HCT116 (cell line): ENCODE results near the gene AS3MT. TPM values are rescaled to one million over a fixed set of nuclear protein-coding genes. Genes with fewer than 3 reads are reported as not detected.

Experiments used
- ATAC-seq: fragments of 200-7000 bp; cut with Tn5 transposase; 2 replicates; pipeline ENCODE4 v1.9.1; 2020; ENCODE audit warnings: mild to moderate bottlenecking, moderate library complexity
- BruUV-seq: library from RNA; stranded (reverse); fragments of 400-500 nt; replicated peaks from 2 replicates; lab custom pipeline; 2021; lab: Mats Ljungman, UMichigan
- CTCF ChIA-PET: fragments of 300-600 bp; sonication (Branson Sonifier 250); formaldehyde crosslinking; loops from one replicate; lab custom pipeline; 2021; ENCODE audit warnings: antibody characterized with exemption; lab: Charles Lee
- POLR2A ChIA-PET: fragments of 300-600, 350-600 bp; sonication (Branson Sonifier 250); formaldehyde crosslinking; loops from one replicate; lab custom pipeline; 2021; ENCODE audit warnings: antibody characterized with exemption; lab: Charles Lee
- RAD21 ChIA-PET, 2 experiments: fragments of 300-600 bp; sonication (Branson Sonifier 250); formaldehyde crosslinking; loops; one replicate each; lab custom pipeline; 2023; ENCODE audit warnings: low total read pairs in 2 of 2; ENCODE audit not compliant: uncharacterized antibody in 2 of 2, unreplicated experiment in 2 of 2, low non-redundant PET in 1 of 2; lab: Charles Lee
- DNase-seq: peaks from one replicate; pipeline ENCODE4 v3.0.0-alpha.2; 2010; ENCODE audit warnings: low read depth, low spot score
- H2AFZ ChIP-seq: fragments of 200-600 bp; shearing (Covaris generic), sonication (generic); 2 replicates; pipeline ENCODE4 v1.6.1; 2017; ENCODE audit warnings: low read depth, mixed run types, mixed read lengths, antibody characterized with exemption, low read length; ENCODE audit not compliant: poor library complexity, severe bottlenecking
- H3K27ac ChIP-seq: 2 replicates; pipeline ENCODE4 v1.5.1; 2012; ENCODE audit warnings: low read depth, low read length
- H3K27me3 ChIP-seq: fragments of 200-600 bp; sonication (generic); 2 replicates; pipeline ENCODE4 v1.6.1; 2016; ENCODE audit warnings: mixed run types, low read length, mixed read lengths; ENCODE audit not compliant: insufficient read depth
- H3K36me3 ChIP-seq, 2 experiments: fragments of 200-500 bp in 1 of 2; fragments of 200-600 bp in 1 of 2; sonication (Bioruptor generic) in 1 of 2; sonication (generic) in 1 of 2; 2 replicates each; pipeline versions ENCODE4 v1.5.1 to v1.6.1; 2014 to 2016; ENCODE audit warnings: low read length in 2 of 2, inconsistent platforms in 1 of 2, mixed read lengths in 1 of 2, mixed run types in 1 of 2; ENCODE audit not compliant: insufficient read depth in 2 of 2, control insufficient read depth in 1 of 2
- H3K4me1 ChIP-seq, 2 experiments: fragments of 200-600 bp in 1 of 2; sonication (generic) in 1 of 2; 2 replicates each; pipeline versions ENCODE4 v1.5.1 to v1.6.1; 2012 to 2017; ENCODE audit warnings: low read length in 2 of 2, inconsistent platforms in 1 of 2, mild to moderate bottlenecking in 1 of 2, mixed read lengths in 1 of 2, mixed run types in 1 of 2, moderate library complexity in 1 of 2; ENCODE audit not compliant: insufficient read depth in 2 of 2, control insufficient read depth in 1 of 2
- H3K4me2 ChIP-seq: fragments of 200-600 bp; sonication (generic); 2 replicates; pipeline ENCODE4 v1.6.1; 2017; ENCODE audit warnings: mixed run types, low read length, mixed read lengths
- H3K4me3 ChIP-seq, 2 experiments: fragments of 200-600 bp in 1 of 2; sonication (generic) in 1 of 2; replicated peaks in 1 of 2; 2 replicates each; pipeline ENCODE4 v1.5.1; 2011 to 2016; ENCODE audit warnings: low read length in 2 of 2, control low read depth in 1 of 2, low read depth in 1 of 2, mild to moderate bottlenecking in 1 of 2, mixed read lengths in 1 of 2, mixed run types in 1 of 2
- H3K79me2 ChIP-seq: fragments of 200-600 bp; sonication (generic); 2 replicates; pipeline ENCODE4 v1.6.1; 2017; ENCODE audit warnings: mild to moderate bottlenecking, mixed run types, low read length, moderate library complexity, mixed read lengths; ENCODE audit not compliant: insufficient read depth
- H3K9ac ChIP-seq: fragments of 200-600 bp; sonication (generic); 2 replicates; pipeline ENCODE4 v1.6.1; 2016; ENCODE audit warnings: low read length, mixed read lengths
- H3K9me2 ChIP-seq: fragments of 200-600 bp; sonication (generic), shearing (Covaris generic); 2 replicates; pipeline ENCODE4 v1.6.1; 2017; ENCODE audit warnings: mixed run types, mild to moderate bottlenecking, moderate library complexity; ENCODE audit not compliant: insufficient read depth
- H3K9me3 ChIP-seq, 2 experiments: fragments of 200-500 bp in 1 of 2; fragments of 200-600 bp in 1 of 2; sonication (Bioruptor generic) in 1 of 2; sonication (generic) in 1 of 2; 2 replicates each; pipeline ENCODE4 v1.6.1; 2014 to 2017; ENCODE audit warnings: low read length in 2 of 2, mixed read lengths in 2 of 2, inconsistent platforms in 1 of 2, low read depth in 1 of 2, mild to moderate bottlenecking in 1 of 2, mixed run types in 1 of 2, moderate library complexity in 1 of 2; ENCODE audit not compliant: control insufficient read depth in 1 of 2, insufficient read depth in 1 of 2
- H4K20me1 ChIP-seq: fragments of 200-600 bp; sonication (generic), shearing (Covaris generic); 2 replicates; pipeline ENCODE4 v1.6.1; 2017; ENCODE audit warnings: mixed run types, mild to moderate bottlenecking, moderate library complexity; ENCODE audit not compliant: insufficient read depth
- REST ChIP-seq: IDR thresholded peaks from 2 replicates; pipeline ENCODE4 v1.6.1; 2012; ENCODE audit warnings: low read depth
- ZBTB33 ChIP-seq: IDR thresholded peaks from 2 replicates; pipeline ENCODE4 v1.6.1; 2011; ENCODE audit warnings: mild to moderate bottlenecking, low read length, moderate library complexity; ENCODE audit not compliant: insufficient replicate concordance; ENCODE audit errors: extremely low read depth
- intact Hi-C: fragments of 100-400 bp; cut with micrococcal nuclease; formaldehyde crosslinking; loops from 2 replicates; pipeline ENCODE4 v1.10.0; 2022
- total RNA-seq: library from RNA; stranded (reverse); gene quantifications from one replicate; pipeline ENCODE4 v1.2.1, GENCODE V29; 2021; ENCODE audit not compliant: unreplicated experiment

AS3MT gene
- total RNA-seq, 1 experiment from 2014 or later: 0.79 TPM

- no peaks in the 10 kb centered on the region for H3K27me3 ChIP-seq
- no peak for DNase-seq
- intact Hi-C loops: loop anchor here (1.0 to 5.0 kb wide), 2 partner anchors 192 to 477 kb away; partner anchors contain the start of genes ATP5MK and PDCD11
- CTCF ChIA-PET: interaction anchor here (0.5 to 2.8 kb wide), 11 partner anchors 13 to 567 kb away, joined by 3 to 42 read pairs (median 10); no protein-coding TSS in a partner anchor
- RAD21 ChIA-PET: interaction anchor here (1.1 to 2.5 kb wide), 5 partner anchors 144 to 326 kb away, joined by 3 to 29 read pairs (median 3); partner anchors contain the start of gene ARL3 (in 1 of the 2)
- H3K4me3 ChIP-seq: peak overlapping the region; percentile 71 to 85
- TF ChIP-seq ZBTB33: no peak
- H3K9ac ChIP-seq: peak overlapping the region; percentile 87
- BruUV-seq: no TSS peak
- no peaks in the 10 kb centered on the region for H4K20me1 ChIP-seq
- peak overlapping the region; percentile 88 for H3K4me2 ChIP-seq
- peaks cover 26% of the 10 kb centered on the region for H3K79me2 ChIP-seq
- H3K4me1 ChIP-seq: peaks cover 12 to 24% of the 10 kb centered on the region in 2 experiments
- H3K36me3 ChIP-seq: no peaks in the 10 kb centered on the region
- peak overlapping the region; percentile 92 for H2AFZ ChIP-seq
- no peaks in the 10 kb centered on the region for H3K9me3 ChIP-seq
- no peaks in the 10 kb centered on the region for H3K9me2 ChIP-seq
- H3K27ac ChIP-seq: peak overlapping the region; percentile 77
- no peak for ATAC-seq
- POLR2A ChIA-PET: interaction anchor here (1.0 to 1.3 kb wide), 2 partner anchors 135 to 143 kb away, joined by 3 to 5 read pairs; no protein-coding TSS in a partner anchor
Measured at GRCh38 chr10:102918817-102919245, 49.6 kb downstream of the AS3MT start.

GRCh38 chr10:102919246-102919959 lies 50.1 kb downstream of the AS3MT start:
- no peaks in the 10 kb centered on the region for H3K27me3 ChIP-seq
- peaks cover 29% of the 10 kb centered on the region for H3K79me2 ChIP-seq
- CTCF ChIA-PET: no interaction called here
- no peak for ATAC-seq
- H4K20me1 ChIP-seq: no peaks in the 10 kb centered on the region
- TF ChIP-seq ZBTB33 (no peak), REST (no peak)
- no peak overlapping the region for H2AFZ ChIP-seq
- H3K36me3 ChIP-seq: no peaks in the 10 kb centered on the region
- POLR2A ChIA-PET: no interaction called here
- RAD21 ChIA-PET: no interaction called here
- DNase-seq: no peak
- no peak overlapping the region; the same call in 1 of the 2 replicates for H3K9ac ChIP-seq
- H3K4me3 ChIP-seq: peak overlapping the region; percentile 71 to 85
- H3K4me1 ChIP-seq: peaks cover 12 to 24% of the 10 kb centered on the region in 2 experiments
- no peaks in the 10 kb centered on the region for H3K9me3 ChIP-seq
- intact Hi-C loops: loop anchor here (5.0 kb wide), 1 partner anchor 192 kb away; no protein-coding TSS in a partner anchor
- BruUV-seq: no TSS peak
- peak overlapping the region; percentile 88 for H3K4me2 ChIP-seq
- H3K27ac ChIP-seq: peak overlapping the region; percentile 77; the same call in 1 of the 2 replicates
- H3K9me2 ChIP-seq: no peaks in the 10 kb centered on the region
